ENCODE results near the gene GIGYF2.

DNA sequence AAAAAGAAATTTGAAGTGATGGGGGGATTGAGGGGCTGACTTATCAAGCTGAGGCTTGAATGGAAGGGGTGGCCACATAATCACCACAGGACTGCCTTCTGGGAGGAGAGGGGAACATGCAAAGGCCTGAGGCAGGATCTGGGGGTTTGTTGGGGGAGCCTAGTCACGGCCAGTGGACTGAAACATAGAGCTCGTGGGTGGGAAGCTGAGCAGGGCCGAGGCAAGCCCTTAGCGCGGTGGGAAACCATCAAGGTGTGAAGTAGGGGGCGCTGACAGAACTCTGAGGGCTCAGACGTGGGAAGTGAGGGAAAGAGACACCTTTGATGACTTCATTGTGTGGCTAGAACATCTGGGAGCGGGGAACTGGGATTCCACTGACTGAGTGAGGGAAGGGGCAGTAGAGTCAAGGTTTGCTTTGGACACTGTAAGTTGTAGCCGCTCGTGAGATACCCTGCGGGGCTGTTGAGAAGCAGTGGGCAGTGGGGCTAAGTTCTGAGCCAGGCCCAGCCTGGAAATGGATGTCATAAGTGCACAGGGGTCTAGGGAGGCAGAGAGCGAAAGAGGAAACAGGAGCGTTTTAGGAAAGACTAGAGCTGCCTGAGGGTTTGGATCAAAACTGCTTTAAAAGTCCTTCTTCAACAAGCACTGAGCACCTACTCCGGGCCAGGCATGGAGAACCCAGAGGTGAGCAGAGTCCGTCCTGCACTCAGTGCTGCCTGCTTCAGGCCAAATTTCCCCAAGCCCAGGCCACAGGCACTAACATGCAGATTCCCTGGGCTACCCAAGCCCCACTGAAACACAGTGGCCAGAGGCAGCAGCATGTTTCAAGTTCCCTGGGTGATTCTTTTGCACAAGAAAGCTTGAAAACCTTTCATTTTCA is 172.2 kb downstream of the GIGYF2 start:
- TF ChIP-seq FOXJ3 (CRISPR knock-in tag; IDR thresholded peaks at IDR 0.05; ENCODE audit: borderline replicate concordance) = no peak
- TF ChIP-seq, protein P1, sequence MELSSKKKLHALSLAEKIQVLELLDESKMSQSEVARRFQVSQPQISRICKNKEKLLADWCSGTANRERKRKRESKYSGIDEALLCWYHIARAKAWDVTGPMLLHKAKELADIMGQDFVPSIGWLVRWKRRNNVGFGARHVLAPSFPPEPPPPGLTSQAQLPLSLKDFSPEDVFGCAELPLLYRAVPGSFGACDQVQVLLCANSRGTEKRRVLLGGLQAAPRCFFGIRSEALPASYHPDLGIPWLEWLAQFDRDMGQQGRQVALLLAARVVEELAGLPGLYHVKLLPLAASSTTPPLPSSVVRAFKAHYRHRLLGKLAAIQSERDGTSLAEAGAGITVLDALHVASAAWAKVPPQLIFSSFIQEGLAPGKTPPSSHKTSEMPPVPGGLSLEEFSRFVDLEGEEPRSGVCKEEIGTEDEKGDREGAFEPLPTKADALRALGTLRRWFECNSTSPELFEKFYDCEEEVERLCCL (CRISPR knock-in tag; IDR thresholded peaks at IDR 0.05; ENCODE audit: borderline replicate concordance) = no peak
- TF ChIP-seq, protein P2, sequence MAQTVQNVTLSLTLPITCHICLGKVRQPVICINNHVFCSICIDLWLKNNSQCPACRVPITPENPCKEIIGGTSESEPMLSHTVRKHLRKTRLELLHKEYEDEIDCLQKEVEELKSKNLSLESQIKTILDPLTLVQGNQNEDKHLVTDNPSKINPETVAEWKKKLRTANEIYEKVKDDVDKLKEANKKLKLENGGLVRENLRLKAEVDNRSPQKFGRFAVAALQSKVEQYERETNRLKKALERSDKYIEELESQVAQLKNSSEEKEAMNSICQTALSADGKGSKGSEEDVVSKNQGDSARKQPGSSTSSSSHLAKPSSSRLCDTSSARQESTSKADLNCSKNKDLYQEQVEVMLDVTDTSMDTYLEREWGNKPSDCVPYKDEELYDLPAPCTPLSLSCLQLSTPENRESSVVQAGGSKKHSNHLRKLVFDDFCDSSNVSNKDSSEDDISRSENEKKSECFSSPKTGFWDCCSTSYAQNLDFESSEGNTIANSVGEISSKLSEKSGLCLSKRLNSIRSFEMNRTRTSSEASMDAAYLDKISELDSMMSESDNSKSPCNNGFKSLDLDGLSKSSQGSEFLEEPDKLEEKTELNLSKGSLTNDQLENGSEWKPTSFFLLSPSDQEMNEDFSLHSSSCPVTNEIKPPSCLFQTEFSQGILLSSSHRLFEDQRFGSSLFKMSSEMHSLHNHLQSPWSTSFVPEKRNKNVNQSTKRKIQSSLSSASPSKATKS (CRISPR knock-in tag; IDR thresholded peaks at IDR 0.05) = no peak
